NCI-H2171 treated with DMSO at 0.1 percent for 48 hours (cell line): ENCODE results near the gene RNF41.
A peak's percentile ranks its signal among the peaks of the same experiment; 100 is the strongest.
"Not testable (repeated sequence)": the region's sequence is repeated elsewhere in the genome, so short reads cannot be mapped to it uniquely, and the experiment has no call there.

Experiments
- DNase-seq: peaks from one replicate; lab custom pipeline; 2025; lab: John Stamatoyannopoulos, UW

Gene RNF41

DNA sequence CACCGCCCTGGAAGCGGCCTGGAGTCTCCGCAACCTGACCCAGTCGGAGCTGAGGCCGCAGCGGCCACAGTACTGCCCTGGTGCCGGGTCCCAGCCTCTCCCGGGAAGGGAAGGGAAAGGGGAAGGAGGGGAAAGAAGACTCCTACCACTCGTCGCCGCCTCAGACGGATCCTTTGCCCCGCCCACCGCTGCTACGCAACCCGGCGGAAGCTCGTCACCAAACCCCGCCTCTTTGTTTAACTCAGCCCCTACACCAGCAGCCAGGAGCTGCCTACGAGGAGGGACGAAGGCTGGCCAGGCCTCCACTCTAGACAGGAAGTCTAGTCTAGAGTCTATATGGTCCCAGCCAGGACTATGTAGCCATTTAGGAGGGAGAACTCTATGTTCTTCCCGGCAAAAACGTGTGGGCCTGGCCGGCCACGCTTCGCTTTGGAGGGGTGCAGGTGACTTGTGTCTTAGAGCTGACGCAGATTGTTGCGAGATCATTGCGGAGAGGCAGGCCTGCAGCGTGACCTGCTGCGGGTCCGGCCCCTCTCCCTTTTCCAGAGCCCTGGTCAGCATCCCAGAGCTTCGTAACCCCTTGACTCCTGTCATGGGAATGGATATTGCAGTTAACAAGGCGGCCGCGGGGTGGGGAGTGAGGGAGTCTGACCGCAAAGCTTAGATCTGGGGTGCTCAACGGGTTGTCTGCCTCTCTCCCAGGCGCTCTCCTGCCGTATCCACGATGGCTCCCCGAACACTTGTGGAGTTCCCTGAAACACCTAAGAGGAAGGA, at the start of gene RNF41:
RNF41 (minus strand) TSS at position 166 of the 774 bp plus-strand sequence. CDS start 7,875 bp downstream, outside the sequence.
- DNase-seq, result peak; percentile 94

DNA sequence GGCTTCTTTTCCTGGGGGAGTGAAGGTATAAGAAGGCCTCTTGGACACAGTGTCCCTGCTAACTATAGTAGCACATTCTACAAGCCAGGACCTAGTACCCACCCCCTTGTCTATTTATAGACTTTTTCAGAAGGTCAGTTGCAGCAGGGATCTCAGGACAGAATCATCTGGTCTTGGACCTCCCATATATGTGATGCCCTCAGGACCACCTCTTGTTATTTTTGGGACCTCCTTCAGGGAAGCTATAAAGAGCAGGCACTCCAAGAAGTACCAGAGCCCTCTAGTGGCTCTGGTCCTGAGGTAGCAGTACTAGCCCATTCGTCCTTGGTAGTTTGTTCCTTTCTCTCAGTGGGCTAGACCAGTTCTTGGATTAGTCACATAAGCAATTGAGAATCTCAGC, 49.3 kb upstream of the RNF41 start:
- DNase-seq, result peak; percentile 21

GRCh38 chr12:56267443-56268071, 45.8 kb upstream of the RNF41 start:
- no peak for DNase-seq

GRCh38 chr12:56266693-56267442, 45.1 kb upstream of the RNF41 start, which contains the start of gene COQ10A:
COQ10A (plus strand) TSS chr12:56266942; CDS start chr12:56267119, 177 bp downstream.
- peak; percentile 93 for DNase-seq

- not testable (repeated sequence) for DNase-seq
Measured at GRCh38 chr12:56266068-56266692, 44.5 kb upstream of the RNF41 start.

DNA sequence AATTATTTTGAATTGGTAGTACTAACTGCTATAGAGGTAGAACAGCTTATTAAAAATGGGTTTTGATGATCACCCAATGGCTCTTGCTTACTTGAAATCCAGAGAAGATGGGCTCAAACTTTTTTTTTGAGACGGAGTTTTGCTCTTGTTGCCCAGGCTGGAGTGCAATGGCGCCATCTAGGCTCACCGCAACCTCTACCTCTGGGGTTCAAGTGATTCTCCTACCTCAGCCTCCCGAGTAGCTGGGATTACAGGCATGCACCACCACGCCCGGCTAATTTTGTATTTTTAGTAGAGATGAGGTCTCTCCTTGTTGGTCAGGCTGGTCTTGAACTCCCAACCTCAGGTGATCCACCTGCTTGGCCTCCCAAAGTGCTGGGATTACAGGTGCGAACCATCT, 41.2 kb upstream of the RNF41 start:
- DNase-seq, result not testable (repeated sequence)

DNA sequence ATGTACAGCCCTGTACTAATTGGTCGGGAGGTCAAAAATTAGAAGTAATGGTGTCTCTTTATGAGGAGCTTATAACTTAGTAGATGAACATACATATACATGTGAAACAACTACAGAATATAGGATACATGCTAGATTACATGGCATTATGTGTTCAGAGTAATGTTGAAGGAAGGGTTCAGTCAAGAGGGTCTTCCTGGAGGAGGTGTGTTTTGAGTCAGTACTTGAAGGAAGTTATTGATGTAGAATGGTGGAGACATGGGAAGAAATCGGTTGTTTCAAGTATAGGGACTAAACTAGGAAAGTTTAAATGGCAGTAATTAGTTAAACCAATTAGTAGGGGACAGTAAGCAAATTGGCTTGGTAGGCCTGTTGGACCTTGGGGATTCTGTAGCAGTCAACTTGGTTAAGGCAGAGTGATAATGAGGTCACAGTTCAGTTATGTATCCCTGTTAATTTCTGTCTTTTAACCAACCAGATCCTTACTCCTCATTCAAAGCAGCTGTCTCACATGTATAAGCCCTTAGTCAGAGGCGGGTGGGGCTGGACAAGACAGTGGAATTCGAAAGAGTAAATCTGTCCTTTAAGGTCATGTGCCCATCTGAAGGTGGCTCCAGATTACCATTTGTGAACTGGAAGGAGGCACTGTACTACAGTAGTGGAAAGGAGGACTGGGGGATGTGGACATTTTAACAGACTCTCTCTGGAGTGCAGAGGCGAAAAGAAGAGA, 39.9 kb upstream of the RNF41 start:
- DNase-seq, result no peak

DNA sequence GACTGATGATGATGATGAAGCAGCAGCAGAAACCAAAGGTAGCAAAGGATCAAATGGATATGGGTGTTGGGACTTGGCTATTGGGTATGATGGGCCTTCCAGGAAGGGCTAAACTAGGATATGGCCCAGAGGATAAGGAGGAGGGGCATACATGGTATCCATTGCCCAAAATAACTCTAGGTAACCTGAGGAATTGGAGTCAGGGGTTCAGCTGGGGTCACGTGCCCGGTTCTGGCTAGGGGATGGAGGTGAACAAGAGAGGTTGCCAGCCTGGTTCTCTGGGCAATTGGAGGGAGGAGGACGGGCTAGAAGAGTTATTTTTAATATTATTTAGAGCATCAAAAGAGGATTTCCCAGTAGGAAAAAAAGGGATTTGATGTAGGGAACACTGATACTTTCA, 39.2 kb upstream of the RNF41 start:
- no peak for DNase-seq

DNA sequence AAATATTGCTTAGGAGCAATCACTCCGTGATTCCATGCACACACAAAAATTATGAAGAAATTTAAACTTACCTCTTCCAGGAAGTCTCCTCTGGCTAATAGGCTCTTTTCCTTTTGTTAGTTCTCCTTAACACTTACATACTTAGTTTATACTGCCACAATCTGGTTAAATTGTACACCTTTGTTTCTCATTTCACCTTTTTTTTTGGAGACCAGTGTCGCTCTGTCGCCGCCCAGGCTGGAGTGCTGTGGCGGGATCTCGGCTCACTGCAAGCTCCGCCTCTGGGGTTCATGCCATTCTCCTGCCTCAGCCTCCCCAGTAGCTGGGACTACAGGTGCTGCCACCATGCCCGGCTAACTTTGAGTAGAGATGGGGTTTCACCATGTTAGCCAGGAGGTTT, 38.7 kb upstream of the RNF41 start:
- no peak for DNase-seq

- no peak for DNase-seq
Measured at GRCh38 chr12:56258820-56259183, 37.1 kb upstream of the RNF41 start.

DNA sequence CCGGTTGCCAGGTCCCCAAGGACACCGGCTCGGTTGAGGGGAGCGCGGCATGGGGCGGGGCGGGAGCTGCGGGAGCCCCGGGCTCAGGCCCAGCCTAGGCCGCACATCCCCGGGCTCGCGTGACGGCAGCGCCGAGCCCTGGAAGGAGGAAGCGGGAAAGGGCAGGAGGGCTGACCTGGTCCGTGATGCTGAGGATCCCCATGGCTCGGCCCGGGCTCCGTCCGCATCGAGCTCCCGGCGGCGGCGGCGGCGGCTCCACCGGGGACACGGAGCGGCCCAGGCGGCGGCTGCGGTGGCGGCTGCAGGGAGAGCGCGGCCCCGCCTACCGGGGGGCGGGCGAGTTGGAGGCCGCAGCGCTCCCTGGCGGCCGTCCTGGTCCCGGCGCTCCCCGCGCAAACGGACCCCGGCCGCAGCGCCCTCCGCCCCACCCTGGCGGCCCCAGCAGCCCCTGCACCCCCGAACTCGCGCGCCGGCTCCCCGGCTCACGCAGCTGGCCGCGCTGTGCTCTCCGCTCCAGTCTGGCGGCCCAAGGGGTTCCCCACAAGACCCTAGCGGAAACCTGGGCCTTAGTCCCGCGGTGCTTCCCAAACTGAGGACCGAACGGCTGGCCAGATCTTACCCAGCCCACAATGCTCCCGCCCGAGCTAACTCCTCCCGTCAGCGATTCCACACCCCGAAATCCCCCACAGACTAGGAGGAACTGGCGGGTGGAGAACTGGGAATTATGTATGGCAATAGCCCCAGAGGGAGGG, 36.5 kb upstream of the RNF41 start, which contains the start of gene ANKRD52:
ANKRD52 (minus strand) TSS at position 317 of the 752 bp plus-strand sequence; CDS start at position 202, 115 bp downstream.
- peak; percentile 75 for DNase-seq

GRCh38 chr12:56257491-56258067, 35.9 kb upstream of the RNF41 start:
- DNase-seq, result peak; percentile 30

DNA sequence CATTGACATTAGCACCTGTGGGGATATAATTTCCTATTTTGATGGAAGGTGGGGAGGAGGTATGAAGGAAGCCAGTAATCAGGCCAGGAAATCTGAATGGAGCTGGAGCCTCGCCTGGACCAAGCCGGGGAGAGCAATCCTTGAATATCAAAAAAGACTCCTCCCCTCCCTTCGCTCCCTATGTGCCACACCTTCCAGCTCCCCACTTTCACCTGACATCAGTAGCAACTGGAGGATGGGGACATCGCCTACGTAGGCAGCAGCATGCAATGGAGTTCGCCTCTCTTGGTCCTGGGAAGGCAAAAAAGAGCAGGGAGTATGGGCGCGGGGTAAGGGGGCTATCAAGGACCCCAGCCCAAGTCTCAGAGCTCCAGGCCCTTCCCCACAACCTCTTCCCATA, 35.3 kb upstream of the RNF41 start:
- DNase-seq, result no peak

GRCh38 chr12:56256326-56256960, 34.7 kb upstream of the RNF41 start:
- no peak for DNase-seq

DNA sequence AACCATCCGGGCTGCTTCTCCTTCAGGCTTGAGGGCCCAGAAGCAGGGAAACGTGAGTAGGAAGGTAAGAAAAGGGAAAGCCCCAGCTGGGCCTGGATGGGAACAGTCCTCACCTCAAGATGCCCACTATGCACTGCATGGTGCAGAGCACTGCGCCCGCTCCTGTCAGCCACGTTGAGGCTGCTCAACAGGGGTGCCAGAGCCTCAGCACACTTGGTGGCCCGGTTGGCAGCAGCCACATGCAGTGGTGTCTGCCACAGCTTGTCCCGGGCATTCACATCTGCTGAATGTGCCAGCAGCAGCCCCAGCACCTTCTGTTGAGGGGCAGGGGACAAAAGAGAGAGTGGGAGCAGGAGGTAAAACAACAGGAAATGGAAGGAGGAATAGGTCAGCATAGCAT, 33.9 kb upstream of the RNF41 start:
- DNase-seq, result no peak

- DNase-seq, result no peak
Measured at GRCh38 chr12:56253091-56253490, 31.4 kb upstream of the RNF41 start.

DNA sequence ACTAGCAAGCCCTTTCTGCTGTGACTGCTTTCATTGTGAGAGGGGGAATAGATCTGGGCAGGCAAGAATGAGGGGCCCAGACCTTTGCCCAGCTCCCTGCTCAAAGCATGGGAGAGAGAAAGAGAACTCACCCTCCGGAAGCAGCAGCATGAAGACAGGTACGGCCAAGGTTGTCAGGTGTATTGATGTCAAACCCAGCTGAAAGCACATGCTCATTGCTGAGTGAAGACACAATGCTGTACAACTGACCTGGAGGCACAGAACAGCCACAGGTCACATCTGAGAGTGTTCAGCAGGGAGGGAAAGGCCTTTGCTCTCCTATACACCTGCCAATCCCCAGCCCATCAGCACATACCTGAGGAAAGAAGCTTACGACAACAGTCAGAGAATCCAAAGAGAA, 30.9 kb upstream of the RNF41 start:
- no peak for DNase-seq

- DNase-seq, result no peak
Measured at GRCh38 chr12:56248711-56249110, 27.0 kb upstream of the RNF41 start.

DNA sequence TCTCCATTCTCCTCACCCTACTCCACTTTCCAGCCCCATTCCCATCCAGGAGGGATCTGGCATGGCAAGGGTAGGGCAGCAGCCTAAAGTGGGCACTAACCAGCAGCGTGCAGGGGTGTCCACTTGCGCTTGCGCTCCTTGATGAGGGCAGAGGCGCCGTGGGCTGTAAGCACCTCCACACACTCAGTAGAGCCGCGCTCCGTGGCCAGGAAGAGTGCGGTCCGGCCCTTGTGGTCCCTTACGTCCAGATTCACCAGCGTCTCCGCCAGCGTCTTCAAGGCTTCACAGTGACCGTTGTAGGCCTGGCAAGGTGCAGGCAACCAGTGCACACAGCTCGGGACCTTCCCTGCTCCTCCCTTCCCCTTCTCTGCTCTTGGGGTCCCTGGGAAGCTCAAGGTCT, 26.2 kb upstream of the RNF41 start:
- DNase-seq, result no peak

GRCh38 chr12:56244494-56244893, 22.8 kb upstream of the RNF41 start:
- DNase-seq, result no peak
